CD4-positive, alpha-beta T cell treated with Interleukin-21 for 1 hour (primary cell): ENCODE data around the gene PRR15.

ENCODE experiments used
- DNase-seq: peaks from one replicate; pipeline ENCODE4 v3.0.0-alpha.2; 2020

The PRR15 gene

DNA sequence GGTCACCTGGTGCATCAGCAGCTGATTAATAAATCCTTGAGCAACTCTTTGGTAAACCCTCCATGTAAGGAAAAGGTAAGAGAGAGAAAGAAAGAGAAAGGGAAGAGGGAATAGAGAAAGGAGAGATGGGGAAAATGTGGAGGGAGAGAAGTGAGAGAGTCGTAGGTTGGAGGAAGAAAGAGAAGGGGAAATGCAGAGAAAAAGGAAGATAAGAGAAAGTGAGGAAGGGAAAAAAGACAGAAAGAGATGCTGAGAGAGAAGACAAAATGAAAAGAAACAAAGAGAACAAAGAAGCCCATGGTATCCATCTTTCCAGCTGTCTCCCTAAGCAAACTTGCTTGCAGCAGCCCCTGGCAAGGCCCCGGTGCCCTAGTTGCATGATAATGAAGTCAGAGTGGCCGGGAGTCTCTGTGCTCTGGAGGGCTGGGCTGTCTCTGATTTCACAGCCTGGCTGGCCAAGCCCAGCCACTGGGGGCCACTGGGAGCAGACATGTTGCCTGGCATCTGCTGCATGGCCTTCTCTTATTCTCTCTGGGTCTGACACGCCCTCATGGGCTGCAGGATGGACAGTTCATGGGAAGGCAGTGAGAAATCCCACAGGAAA is 48.4 kb downstream of the PRR15 start:
- DNase-seq = no peak

- no peak for DNase-seq
Observed at GRCh38 chr7:29612596-29612995, 49.0 kb downstream of the PRR15 start.

DNA sequence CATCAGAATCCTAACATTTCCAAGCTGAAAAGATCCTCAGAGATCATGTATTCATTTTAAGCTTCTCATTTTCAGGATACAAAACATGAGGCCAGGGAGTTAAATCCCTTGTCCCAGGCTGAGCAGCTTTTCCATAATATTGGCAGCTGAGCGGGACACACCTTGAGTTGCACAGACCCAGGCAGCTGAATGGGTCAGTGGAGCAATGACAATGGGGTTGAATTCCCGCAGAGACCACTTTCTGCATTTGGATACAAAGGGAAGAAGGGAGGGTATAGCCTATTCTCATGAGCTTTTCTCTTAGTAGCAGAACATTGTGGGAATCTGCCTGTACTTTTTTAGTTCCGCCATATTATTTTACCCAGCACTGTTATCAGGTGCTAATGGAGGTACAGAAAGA is 49.5 kb downstream of the PRR15 start:
- DNase-seq = no peak

GRCh38 chr7:29614229-29614628 is 50.6 kb downstream of the PRR15 start:
- no peak for DNase-seq
